ENCODE measurements around the gene HSPB2. TPM values are rescaled to one million over a fixed set of nuclear protein-coding genes. Genes with fewer than 3 reads are reported as not detected.
"Not testable (repeated sequence)": the region's sequence is repeated elsewhere in the genome, so short reads cannot be mapped to it uniquely, and the experiment has no call there.

The HSPB2 gene
- total and polyA plus RNA-seq, 10 of the 15 experiments (the other 5 are each of a cell fraction or from before 2014, with no cell fraction given), result not detected

GRCh38 chr11:111879637-111879960 is 32.9 kb upstream of the HSPB2 start (continued):
- TF ChIP-seq NKRF (conservative IDR thresholded peaks at IDR 0.05) (no peak), YBX1 (IDR thresholded peaks at IDR 0.05) (0 out of 2 replicates have a peak, but pooled peaks have one; percentile 30), SMARCA5 (IDR thresholded peaks at IDR 0.05) (0 out of 2 replicates have a peak, but pooled peaks have one; percentile 17)

GRCh38 chr11:111882202-111882601 is 30.3 kb upstream of the HSPB2 start:
- H4K20me1 ChIP-seq (ENCODE audit: control insufficient read depth, insufficient read depth), result no peaks in the 10 kb centered on the region
- no peak overlapping the region for H3K9ac ChIP-seq (ENCODE audit: control insufficient read depth, insufficient read depth, low read length)
- H3K4me1 ChIP-seq (ENCODE audit: control insufficient read depth, insufficient read depth, low read length), result no peaks in the 10 kb centered on the region
- H3K79me2 ChIP-seq (ENCODE audit: control insufficient read depth, insufficient read depth, low read length), result peaks cover 12% of the 10 kb centered on the region
- SMC1A ChIA-PET (ENCODE audit: uncharacterized antibody, unreplicated experiment), result interaction anchor here (1.2 to 1.7 kb wide), 3 partner anchors 10 to 21 kb away, joined by 3 to 9 read pairs (median 5); partner anchors contain the start of gene ALG9
- ATAC-seq (no peak), FAIRE-seq (no peak), DNase-seq (ENCODE audit: low read depth, low spot score) (no peak)
- in situ Hi-C loops (cut with MboI) (loop anchor here (10.0 kb wide), 1 partner anchor 63 kb away; no protein-coding TSS in a partner anchor), intact Hi-C loops (cut with micrococcal nuclease; ENCODE audit: unreplicated experiment) (no loop called here)
- H2AFZ ChIP-seq (ENCODE audit: control insufficient read depth, low read depth, low read length), result no peak overlapping the region
- POLR2A ChIA-PET, result interaction anchor here (1.8 kb wide), 1 partner anchor 44 kb away, joined by 4 read pairs; no protein-coding TSS in a partner anchor
- 87% methylated on average over 5 of the region's 5 CpGs for WGBS (ENCODE audit: insufficient coverage, insufficient replicate concordance, low lambda C conversion rate, missing lambda C conversion rate)
- TF ChIP-seq BMI1 (IDR thresholded peaks at IDR 0.05; ENCODE audit: borderline replicate concordance) (no peak), NR2F1 (conservative IDR thresholded peaks at IDR 0.05) (no peak), NFYB (IDR thresholded peaks at IDR 0.05; ENCODE audit: insufficient read depth, low read depth, low read length) (no peak), CBFB (IDR thresholded peaks at IDR 0.05; ENCODE audit: low read depth) (no peak), CHD1 (IDR thresholded peaks at IDR 0.05; ENCODE audit: low read depth, low read length) (no peak)
- RAD21 ChIA-PET (ENCODE audit: unreplicated experiment), result interaction anchor here (0.8 to 1.4 kb wide), 2 partner anchors 11 to 50 kb away, joined by 3 to 4 read pairs; partner anchors contain the start of gene ALG9
- no peak overlapping the region for H3K27ac ChIP-seq (ENCODE audit: control insufficient read depth, insufficient read depth)
- BruUV-seq (replicated peaks), result no TSS peak
- no peak overlapping the region for H3K4me2 ChIP-seq (ENCODE audit: control insufficient read depth, insufficient read depth)
- H3K4me3 ChIP-seq, result no peak overlapping the region
- H3K36me3 ChIP-seq (ENCODE audit: control insufficient read depth in 2 of 2, insufficient read depth in 2 of 2, low read length in 1 of 2), result no peaks in the 10 kb centered on the region
- no peaks in the 10 kb centered on the region for H3K27me3 ChIP-seq (replicated peaks in 1 of 2; ENCODE audit: control insufficient read depth in 2 of 2, insufficient read depth in 2 of 2, low read length in 1 of 2)
- CTCF ChIA-PET, result interaction anchor here (0.8 to 4.2 kb wide), 6 partner anchors 11 to 105 kb away, joined by 3 to 21 read pairs (median 4); partner anchors contain the start of gene ALG9
- H3K9me3 ChIP-seq (replicated peaks; ENCODE audit: control insufficient read depth, insufficient read depth, low read length), result no peaks in the 10 kb centered on the region

GRCh38 chr11:111885053-111885452 is 27.5 kb upstream of the HSPB2 start:
- H2AFZ ChIP-seq (ENCODE audit: control insufficient read depth, low read depth, low read length); FAIRE-seq; H3K9me3 ChIP-seq (replicated peaks; ENCODE audit: control insufficient read depth, insufficient read depth, low read length); ATAC-seq; SMC1A ChIA-PET (ENCODE audit: uncharacterized antibody, unreplicated experiment); DNase-seq (ENCODE audit: low read depth, low spot score); H3K4me1 ChIP-seq (ENCODE audit: control insufficient read depth, insufficient read depth, low read length); H3K4me2 ChIP-seq (ENCODE audit: control insufficient read depth, insufficient read depth); H3K4me3 ChIP-seq; H3K36me3 ChIP-seq (ENCODE audit: control insufficient read depth in 2 of 2, insufficient read depth in 2 of 2, low read length in 1 of 2); H3K9ac ChIP-seq (ENCODE audit: control insufficient read depth, insufficient read depth, low read length); H3K27me3 ChIP-seq (replicated peaks in 1 of 2; ENCODE audit: control insufficient read depth in 2 of 2, insufficient read depth in 2 of 2, low read length in 1 of 2); H4K20me1 ChIP-seq (ENCODE audit: control insufficient read depth, insufficient read depth); BruUV-seq (replicated peaks); H3K79me2 ChIP-seq (ENCODE audit: control insufficient read depth, insufficient read depth, low read length); H3K27ac ChIP-seq (ENCODE audit: control insufficient read depth, insufficient read depth); intact Hi-C loops (cut with micrococcal nuclease; ENCODE audit: unreplicated experiment): not testable (repeated sequence)
- POLR2A ChIA-PET, result interaction anchor here (0.7 kb wide), 1 partner anchor 44 kb away, joined by 3 read pairs; no protein-coding TSS in a partner anchor
- CTCF ChIA-PET, result interaction anchor here (0.6 to 1.6 kb wide), 2 partner anchors 29 to 97 kb away, joined by 3 to 4 read pairs; no protein-coding TSS in a partner anchor
- RAD21 ChIA-PET (ENCODE audit: unreplicated experiment), result interaction anchor here (0.5 kb wide), 1 partner anchor 47 kb away, joined by 3 read pairs; no protein-coding TSS in a partner anchor
- in situ Hi-C loops (cut with MboI), result loop anchor here (10.0 kb wide), 1 partner anchor 60 kb away; no protein-coding TSS in a partner anchor
- no CpG with 5 or more reads among the region's 4 CpGs for WGBS (ENCODE audit: insufficient coverage, insufficient replicate concordance, low lambda C conversion rate, missing lambda C conversion rate)
